Stimulated activated naive CD4-positive, alpha-beta T cell (primary cell): ENCODE measurements around the gene ELOB.

ENCODE experiments used
- DNase-seq, 6 experiments: peaks; one replicate each; lab custom pipeline; 2025; lab: John Stamatoyannopoulos, UW

ELOB gene

DNA sequence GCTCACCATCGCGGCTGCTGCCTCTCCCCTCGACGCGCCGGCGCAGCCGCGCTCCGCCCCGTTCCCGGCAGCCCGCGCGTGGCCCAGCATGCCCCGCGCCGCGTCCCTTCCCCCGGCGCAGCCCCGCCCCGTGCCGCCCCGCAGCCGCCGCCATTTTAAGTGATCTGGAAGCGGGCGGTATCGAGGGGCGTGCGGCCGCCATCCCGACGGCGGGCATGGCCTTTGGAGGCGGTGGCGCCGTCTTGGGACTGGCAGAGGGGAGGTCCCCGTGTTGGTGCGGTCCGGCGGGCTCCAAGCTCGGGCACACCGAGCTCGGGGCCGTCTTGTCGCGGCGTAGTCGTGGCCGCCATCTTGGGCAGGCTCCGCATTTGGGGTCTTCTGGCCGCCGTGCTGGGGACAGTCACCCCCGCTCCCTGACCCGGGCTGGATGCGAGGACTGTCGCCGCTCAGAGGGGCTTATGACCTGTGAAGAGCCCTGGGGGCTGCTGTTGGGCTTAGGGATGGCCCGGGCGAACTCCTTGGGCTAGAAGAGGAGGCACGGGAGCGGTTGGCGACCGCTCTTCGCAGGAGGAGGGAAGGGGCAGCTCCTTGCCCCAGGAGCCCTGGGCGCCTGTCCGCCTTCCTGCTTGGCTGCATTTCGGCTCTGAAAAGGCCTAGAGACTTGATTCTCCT is at the start of gene ELOB:
TSS of gene ELOB (minus strand) at position 50 of the 672 bp plus-strand sequence. CDS start at position 9, 41 bp downstream.
- DNase-seq = peak; percentile 76 to 90 (median 86)

DNA sequence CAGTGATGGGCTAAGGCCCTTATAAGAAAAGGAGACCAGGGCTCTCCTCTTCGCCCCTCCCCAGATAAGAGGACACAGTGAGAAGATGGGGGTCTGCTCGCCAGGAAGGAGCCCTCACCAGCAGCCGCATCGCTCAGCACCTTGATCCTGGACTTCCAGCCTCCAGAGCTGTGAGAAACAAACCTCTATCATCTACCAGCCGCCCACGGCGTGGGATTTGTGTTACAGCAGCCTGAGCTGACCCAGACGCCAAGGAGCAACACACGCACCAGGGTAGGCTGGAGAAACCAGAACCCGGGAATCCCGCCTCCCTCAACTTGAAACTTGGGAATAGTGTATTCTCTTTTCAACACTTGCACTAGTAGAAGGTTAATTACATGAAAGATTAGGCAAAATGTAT is 48.8 kb upstream of the ELOB start:
- no peak for DNase-seq

DNA sequence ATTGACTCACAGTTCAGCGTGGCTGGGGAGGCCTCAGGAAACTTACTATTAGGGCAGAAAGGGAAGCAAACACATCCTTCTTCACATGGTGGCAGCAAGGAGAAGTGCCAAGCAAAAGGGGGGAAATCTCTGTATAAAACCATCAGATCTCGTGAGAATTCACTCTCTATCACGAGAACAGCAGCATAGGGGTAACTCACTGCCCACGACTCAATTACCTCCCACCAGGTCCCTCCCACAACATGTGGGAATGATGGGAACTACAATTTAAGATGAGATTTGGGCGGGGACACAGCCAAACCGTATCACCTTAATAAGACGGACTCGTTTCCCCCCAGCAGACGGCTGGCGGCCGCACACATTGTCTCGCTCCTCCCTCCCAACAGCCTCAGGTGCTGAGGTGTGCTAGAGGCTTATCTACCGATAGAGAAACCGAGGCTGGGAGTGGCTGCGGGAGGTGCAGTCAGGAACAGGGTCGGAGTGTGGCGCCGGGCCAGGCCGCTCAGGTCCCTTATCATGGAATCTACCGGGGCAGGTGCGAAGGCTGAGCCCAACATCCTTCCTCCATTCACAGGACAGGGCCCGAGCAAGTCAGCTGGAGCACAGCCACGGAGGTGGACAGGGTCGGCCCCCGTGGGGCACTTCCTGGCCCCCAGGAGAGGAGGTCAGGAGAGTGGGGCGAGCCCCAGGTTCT is 48.1 kb upstream of the ELOB start:
- no peak for DNase-seq

DNA sequence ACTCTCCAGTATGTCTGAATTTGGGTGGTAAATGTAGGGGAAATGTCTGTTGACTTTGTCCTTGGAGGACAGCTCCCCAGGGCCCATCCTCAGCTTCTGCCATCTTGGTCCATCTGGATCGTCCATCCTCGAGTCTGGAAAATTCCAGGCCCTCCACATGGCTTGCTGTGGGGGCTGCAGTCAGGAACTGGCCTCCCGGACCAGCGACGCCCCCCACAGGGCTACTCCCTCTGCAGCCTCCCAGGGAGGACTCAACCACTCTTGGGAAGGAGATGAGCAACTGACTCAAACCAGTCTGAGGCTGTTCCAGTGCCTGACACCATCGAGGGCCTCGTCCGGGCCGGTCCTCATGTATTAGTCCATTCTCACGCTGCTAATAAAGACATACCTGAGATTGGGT is 47.5 kb upstream of the ELOB start:
- DNase-seq = no peak

DNA sequence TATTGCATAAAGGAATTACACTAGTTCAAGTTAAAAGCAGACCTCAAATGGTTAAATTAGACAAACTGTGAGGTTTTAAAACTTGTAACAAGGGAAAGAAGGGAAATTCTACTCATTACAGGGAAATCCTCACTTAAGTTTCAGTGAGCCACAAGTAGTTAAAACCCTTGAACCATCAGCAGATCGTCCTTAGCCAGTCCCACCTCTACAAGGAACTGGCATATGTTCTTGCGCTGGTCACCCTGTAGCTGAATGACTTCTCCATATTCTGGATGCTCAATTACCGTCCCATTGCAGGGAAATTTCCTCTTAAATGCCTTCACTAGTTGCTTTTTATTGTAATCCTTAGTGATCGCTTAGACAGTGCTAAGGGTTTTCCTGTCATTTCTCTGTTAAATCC is 45.4 kb upstream of the ELOB start:
- no peak for DNase-seq

DNA sequence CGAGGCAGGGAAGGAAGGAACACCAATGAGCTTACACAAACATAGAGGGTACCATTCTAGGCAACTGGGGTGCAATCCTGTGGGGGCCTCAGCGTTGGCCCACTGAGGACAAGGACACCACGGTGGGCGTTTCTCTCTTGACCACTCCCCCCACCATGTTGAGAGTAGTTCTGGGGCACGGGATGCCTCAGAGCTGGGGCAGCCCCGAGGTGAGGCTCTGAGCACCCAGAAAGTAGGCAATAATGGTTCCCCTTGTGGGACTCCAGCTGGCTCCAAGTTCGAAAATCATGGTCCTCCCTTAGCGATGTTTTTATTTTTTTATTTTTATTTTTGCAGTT is 45.0 kb upstream of the ELOB start:
- no peak for DNase-seq

DNA sequence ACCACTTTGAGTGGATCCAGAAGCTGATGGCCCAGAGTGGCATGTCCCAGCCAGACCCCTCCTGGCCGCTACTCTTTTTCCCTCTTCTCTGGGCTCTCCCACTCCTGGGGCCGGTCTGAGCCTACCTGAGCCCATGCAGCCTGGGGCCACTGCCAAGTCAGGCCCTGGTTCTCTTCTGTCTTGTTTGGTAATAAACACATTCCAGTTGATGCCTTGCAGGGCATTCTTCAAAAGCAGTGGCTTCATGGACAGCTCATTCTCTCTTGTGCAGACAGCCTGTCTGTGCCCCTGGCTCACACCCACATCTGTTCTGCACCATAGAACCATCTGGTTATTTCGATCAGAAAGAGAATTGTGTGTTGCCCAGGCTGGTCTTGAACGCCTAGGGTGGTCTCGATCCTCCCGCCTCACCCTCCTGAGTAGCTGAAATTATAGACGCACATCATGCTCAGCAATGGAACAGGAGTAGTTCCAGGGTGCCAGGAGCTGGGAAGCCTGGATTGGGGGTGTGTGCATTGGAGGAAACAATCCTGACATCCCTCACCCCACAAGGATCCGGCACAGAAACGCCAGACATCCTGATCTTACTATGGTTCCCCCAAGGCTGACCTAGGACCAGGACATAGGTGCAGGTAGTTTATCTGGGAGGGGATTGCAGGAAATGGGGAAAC is 44.5 kb upstream of the ELOB start:
- no peak for DNase-seq

DNA sequence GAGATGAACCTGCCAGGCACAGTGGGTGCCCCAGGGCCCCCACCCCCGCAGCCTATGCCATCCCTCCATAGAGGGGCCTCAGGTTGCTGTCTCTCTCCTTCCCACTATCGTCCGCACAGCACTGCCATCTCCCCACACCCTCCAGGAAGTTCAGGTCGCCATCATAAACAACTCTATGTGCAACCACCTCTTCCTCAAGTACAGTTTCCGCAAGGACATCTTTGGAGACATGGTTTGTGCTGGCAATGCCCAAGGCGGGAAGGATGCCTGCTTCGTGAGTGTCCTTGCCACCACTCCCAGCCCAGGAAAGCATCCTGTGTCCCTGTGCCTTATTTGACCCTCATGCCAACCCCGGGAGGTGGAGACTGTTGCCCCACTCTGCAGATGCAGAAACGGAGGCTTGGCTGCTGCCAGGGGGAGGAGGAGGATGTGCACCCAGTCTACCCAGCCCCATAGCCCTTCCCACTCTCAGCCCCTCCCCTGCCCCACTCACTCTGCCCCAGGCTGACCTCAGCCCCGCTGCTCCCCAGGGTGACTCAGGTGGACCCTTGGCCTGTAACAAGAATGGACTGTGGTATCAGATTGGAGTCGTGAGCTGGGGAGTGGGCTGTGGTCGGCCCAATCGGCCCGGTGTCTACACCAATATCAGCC is 43.9 kb upstream of the ELOB start:
- no peak for DNase-seq

DNA sequence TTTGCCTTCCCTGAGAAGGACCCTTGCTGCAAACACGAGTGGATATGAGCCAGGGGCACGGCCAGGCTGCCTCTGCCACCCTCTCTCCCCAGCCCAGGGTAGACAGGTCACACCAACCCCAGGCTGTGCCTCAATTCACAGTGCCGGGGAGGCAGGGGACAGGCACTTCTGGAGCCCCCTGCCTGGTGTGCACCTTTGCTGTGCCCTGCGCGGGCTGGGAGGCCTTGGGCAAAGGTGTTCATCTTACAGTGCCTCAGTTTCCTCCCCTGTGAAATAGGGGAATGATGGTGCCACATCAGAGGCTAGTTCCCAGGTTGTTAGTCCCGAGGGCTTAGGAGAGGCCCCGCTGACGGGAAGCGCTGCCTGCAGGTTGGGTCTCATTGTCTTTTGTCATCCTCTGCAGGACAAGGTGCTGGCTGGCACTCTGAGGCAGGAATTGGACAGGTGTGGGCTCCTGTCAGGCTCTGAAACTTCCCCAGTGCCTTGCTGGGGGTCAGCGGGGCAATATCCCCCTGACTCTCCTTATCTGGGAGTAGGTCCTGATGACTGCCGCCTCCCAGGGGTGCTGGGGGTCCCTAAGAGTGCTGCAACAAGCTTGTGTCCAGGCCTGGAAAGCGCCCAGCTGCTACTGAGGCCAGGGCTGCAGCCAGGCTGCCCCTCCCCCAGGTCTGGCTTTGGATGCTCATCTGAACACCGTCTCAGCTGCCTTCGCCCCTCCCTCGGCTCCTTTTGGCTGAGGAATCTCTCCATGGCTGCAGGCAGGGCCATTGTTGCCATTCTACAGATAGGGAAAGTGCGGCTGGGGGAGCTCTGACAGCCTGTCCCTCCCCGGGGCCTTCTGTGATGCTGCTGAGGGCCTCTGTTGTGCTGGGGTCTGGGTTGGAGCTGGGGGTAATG is 43.1 kb upstream of the ELOB start:
- DNase-seq = no peak

DNA sequence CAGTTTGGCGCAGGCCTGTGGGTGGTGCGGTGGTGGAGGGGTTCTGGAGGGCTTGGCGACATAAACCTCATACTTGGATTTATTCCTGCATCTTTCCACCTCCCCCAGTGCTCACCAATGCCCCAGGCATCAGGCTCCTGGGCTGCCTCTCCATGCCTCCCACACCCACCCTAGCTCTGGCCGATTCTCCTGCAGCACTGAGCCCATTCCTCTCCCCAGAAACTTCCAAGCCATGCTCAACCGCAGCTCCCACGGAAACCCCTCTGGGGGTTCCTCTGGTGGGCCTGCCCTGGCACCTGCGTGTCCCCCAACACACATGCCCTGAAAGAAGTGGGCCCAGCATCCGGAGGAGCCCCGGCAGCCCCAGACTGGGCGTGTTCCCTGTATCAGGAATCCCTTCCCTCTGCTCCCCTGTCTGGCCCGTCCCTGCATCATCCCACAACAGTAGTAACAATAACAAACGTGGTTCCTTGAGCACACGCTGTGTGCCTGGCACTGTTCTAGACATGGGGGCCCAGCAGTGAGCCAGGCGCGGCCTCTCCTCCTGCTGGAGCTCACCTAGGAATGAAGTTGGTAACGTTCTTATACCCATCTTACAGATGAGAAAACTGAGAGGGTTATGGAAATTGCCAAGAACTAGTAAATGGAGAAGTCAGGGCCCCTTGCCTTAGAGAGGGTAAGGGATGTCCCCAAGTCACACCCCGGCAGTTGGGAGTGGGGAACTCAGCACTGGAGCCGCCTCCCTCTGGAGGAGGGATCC is 42.3 kb upstream of the ELOB start:
- no peak for DNase-seq

DNA sequence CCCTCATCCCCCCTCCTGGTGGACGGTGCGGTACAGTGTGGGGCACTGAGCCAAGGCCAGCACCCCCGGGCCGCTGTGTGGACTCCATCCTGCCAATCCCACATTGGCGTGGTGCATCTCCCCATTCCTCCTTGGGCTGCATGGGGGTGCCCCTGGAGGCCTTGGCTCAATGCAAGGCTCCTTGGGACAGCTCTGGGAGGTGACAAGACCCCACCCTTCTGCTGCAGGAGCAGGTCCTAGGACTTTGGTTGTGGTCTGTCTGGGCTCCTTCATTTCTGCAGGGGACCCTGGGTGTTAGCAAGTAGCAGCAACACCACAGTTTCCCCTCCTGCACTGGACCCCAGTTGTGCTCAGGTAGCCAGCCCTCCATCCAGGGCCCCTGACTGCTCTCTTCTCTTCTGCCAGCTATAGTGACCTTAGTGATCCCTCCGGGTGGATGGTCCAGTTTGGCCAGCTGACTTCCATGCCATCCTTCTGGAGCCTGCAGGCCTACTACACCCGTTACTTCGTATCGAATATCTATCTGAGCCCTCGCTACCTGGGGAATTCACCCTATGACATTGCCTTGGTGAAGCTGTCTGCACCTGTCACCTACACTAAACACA is 41.3 kb upstream of the ELOB start:
- no peak for DNase-seq

DNA sequence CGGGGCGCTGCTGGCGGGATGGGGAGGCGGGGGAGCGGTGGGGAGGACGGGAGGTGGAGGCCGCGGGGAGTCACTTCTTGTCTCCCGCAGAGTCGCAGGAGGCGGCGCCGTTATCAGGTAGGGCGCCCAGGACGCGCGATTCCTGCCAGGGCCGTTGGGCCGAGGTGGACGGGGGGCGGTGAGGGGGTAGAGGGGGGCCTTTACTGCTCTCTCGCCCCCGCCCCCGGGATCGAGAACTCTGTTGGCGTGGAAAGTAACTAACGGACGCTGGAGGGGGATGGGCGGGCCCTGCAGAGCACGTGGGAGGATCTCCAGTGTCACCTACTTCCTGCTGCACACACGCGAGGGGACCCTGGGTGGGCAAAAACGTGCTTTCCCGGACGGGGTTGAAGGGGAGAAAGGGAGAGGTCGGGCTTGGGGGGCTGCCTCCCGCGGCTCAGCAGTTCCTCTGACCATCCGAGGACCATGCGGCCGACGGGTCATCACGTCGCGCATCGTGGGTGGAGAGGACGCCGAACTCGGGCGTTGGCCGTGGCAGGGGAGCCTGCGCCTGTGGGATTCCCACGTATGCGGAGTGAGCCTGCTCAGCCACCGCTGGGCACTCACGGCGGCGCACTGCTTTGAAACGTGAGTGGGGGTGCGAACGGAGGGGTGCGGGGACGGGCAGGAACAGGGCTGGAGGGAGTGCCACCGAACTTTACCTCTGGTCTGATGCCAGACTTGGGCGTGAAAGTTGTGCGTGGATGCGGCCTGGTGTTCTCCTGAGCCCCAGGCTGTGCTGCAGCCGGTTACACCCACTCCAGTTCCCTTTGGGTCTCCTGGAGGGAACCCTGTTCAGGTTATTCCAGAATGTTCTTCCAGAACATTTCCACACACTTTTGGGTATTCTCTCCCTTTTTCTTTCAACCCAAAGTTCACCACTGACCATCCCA is 40.5 kb upstream of the ELOB start:
- peak in 1 of 6 experiments; percentile 40 for DNase-seq

DNA sequence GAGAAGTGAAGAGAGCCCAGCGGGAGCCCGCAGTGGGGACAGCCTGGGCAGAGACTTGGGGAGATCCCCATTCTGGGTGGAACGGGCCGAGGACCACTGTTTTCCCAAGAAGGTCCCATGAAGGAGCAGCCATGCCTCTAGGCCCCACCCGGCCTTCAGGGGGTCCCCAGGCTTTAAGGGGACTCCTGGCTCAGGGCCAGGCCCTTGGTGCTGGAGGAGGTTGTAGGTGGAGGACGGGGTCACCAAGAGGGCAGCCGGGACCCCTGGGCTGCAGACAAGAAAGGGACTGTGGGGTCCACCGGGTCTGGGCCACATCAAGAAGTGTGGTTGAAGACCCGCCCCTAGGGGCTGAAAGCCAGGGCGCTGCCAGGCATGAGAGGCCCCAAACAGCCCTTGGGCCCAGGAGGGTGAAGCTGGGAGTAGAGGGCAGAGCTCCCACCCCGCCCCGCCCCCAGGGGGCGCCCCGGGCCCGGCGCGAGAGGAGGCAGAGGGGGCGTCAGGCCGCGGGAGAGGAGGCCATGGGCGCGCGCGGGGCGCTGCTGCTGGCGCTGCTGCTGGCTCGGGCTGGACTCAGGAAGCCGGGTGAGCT is 39.8 kb upstream of the ELOB start, which contains the start of gene PRSS21:
TSS of gene PRSS21 (plus strand) at position 487 of the 589 bp plus-strand sequence. CDS start at position 519, 32 bp downstream.
- DNase-seq = peak in 3 of 6 experiments; percentile 16 to 40 (median 27)

DNA sequence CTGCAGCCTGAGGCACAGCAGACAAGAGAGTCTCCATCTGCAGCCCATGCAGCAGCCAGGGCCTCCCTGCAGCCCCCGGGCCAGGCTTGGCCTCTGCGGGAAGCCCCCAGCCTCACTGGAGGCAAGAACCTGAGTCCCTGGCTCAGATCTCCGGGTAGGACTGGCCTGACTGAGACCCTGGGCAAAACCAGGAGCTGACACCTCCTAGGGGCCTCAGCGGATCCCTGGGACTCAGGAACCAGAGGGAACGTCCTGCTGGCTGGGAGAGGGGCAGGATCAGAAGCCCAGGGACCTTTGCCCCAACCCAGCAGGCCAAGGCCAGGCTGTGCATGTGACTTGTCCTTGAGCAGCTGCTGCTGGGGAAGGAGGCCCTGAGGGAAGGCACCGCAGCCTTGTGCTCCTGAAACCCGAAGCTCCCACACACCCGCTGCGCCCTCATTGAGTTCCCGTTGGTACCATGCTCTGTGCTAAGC is 38.3 kb upstream of the ELOB start:
- no peak for DNase-seq

DNA sequence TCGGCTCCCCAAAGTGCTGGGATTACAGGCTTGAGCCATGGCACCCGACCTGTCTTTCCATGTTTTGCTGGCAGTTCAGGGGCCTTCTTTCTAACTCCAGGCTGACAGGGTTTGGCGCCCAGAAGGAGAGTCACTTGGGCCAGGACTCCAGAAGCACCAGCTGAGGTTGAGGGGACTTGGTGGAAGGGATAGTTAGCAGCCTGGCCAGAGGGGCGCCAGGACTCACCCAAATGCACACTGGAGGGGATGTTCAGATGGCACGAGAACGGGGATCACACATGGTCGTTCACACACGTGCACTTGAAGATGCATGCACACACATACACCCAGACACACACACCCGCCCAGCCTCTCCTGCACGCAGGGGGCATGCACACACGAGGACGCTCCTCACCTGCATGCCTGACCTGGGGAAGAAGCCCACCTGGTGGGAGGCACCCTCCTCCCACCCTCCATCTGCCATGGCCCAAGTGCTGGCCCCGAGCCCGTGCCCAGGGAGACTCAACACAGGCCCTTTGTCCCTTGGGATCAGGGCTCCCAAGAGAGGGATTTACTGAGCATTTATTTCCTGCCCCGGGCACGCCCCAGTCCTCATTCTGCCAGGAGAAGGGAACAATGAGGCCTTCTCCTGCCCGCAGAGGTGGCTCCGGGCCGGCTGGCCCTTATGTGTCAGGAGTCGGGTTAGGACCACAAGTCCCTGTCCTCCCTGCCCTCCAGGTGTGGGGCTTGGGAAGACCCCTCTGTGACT is 37.6 kb upstream of the ELOB start:
- no peak for DNase-seq

DNA sequence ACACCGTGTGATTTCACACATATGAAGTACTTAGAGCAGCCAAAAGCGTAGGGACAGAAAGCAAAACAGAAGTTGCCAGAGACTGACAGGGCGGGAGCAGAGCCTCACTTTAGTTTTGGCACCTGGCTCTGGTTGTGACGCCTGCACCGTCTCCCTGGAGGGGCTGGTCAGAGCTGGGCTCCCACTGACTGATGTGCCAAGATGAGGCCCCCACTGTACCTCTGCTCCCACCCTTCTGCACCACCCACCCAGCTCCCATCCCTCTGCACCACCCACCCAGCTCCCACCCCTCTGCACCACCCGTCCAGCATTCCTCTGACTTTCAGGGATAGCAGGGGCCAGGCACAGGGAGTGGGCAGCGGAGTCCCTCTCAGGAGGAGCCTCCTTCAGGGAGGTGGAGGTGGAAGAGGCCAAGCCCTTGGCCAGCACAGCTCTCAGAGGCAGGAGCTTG is 36.7 kb upstream of the ELOB start:
- no peak for DNase-seq

DNA sequence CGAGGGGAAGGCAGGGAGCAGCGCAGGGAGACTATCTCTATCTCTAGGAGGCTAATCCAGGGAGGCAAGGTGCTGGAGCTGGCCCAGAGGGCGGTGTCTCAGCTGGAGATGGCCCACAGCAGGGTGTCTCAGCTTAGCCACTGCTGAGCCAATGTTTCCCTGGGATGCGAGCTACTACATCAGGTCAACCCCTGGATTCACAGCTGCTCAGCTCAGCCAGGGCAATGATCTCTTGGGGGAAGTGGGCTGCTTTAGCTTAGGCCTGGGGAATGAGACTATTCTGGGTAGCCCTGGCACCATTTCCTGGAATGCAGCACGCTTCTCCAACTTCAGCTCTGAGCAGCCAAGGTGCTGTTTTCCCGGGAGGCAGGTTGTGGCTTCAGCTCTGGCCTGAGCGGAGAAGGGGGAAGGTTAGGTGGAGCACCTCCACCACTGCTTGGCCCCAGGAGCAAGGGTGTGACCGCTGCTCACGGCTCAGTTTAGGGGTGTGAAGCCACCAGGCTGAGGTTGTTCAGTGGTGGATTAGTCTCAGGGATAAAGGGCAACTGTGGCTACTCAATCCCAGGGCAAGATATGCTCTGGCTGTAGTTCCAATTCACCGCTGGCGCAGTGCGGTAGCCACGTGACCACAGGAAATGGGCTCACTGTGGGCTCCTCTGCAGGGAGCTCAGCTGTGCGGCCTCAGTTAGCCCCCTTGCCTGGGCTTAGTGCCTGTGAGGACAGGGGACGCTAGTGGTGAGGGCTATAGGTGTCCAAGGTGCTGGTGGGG is 34.8 kb upstream of the ELOB start:
- no peak for DNase-seq
